Dedifferentiated amniotic fluid mesenchymal stem cell (primary cell): ENCODE measurements around the gene IRX3.
"Not testable (repeated sequence)": the region's sequence is repeated elsewhere in the genome, so short reads cannot be mapped to it uniquely, and the experiment has no call there.

Experiments
- DNase-seq: peaks from one replicate; pipeline ENCODE4 v3.0.0-alpha.2; 2016; ENCODE audit errors: extremely low spot score

The IRX3 gene

DNA sequence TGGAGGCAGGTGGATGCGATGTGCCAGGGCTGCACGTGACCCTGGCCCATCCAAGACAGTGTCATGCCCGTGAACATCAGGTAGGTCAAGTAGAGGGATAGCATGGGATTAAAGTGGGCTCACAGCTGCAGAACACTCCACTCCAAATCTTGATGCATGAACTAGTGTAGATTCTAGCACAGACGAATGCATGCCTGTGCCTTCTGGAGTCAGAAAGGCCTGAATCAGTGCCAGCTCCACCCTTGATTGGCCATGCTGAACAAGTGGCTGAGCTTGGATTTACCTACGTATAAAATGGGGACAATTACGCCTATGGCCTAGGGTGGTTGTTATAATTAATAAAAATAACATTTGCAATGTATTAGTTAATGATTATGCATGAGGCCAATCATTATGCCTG, 10.6 kb downstream of the IRX3 start:
- no peak for DNase-seq

- DNase-seq, result no peak
Observed at GRCh38 chr16:54273566-54273965, 13.0 kb downstream of the IRX3 start.

GRCh38 chr16:54270711-54271110, 15.9 kb downstream of the IRX3 start:
- no peak for DNase-seq

GRCh38 chr16:54269461-54269860, 17.1 kb downstream of the IRX3 start:
- no peak for DNase-seq

DNA sequence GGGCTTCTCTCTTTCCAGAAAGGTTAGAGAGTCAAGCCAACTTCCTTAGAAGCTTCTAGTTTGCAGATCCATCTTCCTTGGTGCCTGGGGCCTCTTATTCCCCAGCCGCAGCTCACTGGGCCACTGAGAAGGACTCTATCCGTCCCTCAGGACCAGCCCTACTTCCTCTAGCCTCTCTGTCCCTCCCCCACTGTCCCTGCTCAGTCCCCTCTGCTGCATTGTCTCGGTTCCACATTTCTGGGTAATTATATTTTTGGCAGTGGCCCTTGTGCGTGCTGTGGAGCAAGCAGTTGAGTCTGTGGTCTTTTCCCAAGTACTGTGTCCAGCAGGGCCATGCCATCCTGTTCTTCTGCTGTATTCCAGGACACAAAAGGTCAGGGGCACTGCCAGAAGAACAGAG, 17.8 kb downstream of the IRX3 start:
- DNase-seq, result no peak

DNA sequence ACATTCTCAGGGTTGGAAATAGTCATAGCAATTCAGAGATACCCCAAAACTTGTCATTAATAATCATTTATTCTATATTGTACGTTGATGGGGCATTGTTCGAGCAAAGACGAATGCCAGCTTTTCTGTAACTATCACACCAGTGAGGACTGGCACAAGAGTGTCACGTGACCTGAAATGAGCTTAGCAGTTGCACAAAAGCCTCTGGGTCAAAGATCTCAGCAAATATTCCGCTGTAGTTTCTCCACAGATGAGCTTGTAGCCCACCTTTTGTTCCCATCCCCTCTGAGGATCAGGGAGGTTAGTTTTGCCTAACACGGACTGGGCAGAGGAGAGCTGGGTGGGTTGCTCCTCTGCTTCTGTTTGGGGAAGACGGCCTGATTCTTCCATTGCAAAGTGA, 18.2 kb downstream of the IRX3 start:
- no peak for DNase-seq

GRCh38 chr16:54266363-54266955, 20.1 kb downstream of the IRX3 start:
- no peak for DNase-seq

DNA sequence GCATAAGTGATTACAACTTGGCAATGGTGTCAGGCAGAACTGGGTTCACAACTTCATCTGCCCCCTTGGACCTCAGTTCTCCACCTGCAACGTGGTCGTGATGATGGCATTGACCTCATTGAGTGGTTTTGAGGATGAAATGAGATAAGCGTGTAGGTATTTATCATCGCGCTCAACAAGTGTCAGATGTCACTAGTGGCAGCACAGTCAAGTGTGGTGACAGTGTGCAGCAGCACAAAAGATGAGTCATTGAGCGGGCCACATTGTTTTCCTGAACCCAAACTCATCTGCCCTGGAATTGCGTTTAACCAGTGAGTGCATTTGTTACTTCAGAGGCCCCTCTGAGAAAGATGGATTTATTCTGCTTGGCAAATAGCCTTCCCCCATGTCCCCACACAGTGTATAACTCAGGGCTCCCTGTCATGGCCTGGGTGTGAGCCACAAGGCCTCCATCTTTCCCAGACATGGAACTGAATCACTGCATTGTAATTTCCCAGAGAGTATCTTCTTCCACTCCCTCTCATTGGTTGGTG, 20.9 kb downstream of the IRX3 start:
- no peak for DNase-seq

- DNase-seq, result no peak
Observed at GRCh38 chr16:54253118-54253517, 33.5 kb downstream of the IRX3 start.

DNA sequence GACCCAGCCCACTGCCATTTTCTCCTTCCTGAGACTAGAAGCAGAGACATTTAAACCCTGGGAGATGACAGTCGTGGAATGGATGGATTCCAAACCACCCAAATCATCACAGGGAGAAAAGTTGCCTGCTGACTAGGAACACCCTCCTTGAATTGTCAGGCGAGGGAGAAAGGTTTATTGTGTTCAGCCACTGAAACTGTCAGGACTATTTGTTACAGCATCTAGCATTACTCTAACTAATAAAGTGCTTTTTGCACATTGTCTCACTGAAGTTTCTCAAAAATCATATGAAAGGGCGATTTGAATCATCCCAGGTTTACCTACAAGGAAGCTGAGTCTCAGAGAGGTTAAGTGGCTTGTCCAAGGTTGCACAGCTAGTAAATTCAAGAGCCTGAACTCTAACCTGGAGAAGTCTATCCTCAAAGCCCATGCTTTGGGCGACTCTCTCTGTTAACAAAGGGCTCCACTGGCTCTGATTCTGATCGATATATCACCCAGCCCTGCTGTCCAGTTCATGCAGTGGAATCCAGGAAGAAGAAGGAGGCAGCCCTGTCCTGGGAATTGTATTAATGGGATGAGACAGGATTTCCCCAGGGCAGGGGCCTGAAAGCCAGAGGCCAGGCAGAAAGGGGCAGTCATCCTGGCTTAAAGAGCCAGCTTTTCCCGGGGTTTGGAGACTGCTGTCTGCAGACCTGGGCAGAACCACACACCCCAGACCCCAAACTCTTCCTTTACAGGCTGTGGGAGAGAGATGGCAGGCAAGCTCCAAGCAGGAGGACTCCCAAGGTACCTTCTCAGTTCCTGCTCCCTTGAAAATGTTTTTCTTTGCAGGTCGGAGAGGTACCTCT, 37.5 kb downstream of the IRX3 start:
- no peak for DNase-seq

- DNase-seq, result not testable (repeated sequence)
Observed at GRCh38 chr16:54247705-54248104, 38.9 kb downstream of the IRX3 start.

- DNase-seq, result no peak
Observed at GRCh38 chr16:54246454-54246821, 40.1 kb downstream of the IRX3 start.

DNA sequence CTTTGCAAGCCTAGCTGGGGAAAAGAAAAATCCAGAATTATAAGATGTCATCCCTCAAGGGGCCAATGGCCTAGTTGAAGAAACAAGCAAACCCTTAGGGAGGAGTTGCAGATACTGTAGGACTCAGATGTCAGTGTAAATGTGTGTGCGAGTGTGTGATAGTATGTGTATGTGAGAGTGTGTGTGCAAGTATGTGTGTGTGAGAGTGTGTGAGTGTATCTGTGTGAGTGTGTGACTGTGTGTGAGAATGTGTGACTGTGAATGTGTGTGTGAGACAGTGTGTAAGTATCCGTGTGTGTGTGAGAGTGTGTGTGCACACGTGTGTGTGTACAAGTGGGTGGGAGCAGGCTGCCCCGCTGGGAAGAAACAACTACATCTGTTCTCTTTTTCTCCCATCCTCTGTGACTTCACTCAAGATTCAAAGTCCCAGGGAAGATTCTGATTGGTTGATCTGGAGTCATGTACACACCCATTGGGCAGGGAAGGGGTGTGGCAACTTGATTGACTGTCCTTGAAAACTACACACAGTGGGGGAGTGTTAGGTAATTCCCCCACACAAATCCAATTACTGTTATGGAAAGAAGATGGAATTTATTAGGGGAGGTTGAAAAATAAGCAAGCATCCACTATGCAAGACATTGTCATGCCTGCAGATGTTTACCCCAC, 40.7 kb downstream of the IRX3 start:
- DNase-seq, result no peak

DNA sequence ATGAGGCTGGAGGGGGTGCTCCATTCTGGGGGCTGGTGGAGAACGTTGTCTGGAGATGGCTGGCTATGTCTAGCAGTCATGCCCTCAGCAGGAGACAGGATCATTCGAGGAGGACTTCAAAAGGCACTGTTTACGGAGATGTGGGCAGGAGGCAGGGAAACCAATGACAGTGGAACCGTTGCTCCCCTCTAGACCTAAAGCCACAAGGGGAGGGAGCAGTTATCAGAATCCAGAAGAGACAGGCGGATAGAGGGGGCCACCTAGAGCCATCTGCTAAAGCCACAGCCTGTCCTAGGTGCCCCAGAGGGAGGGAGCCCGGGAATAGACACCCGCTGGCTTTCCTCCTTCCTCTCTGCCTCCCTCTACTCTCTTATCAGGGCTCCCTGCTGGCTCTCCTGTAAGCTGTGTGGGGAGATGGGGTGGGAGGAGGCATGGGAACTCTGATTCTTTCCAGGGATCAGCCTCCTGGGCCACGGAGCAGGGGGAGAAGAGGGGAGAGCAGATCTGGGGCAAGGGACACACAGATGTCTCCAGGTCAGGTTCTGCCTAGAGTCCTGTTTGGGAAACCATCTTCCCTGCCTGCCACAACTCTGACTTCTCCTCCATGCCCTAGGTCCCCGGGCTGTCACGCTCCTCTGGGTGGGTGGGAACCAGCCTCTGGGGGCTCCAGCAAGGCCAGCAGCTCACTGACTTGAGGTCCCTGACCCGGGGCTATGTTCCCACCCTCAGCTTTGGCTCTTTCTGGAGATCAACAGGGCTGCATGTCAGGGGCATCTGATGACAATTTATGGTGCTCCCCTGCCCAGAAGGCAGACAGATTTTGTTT, 42.3 kb downstream of the IRX3 start:
- DNase-seq, result no peak

DNA sequence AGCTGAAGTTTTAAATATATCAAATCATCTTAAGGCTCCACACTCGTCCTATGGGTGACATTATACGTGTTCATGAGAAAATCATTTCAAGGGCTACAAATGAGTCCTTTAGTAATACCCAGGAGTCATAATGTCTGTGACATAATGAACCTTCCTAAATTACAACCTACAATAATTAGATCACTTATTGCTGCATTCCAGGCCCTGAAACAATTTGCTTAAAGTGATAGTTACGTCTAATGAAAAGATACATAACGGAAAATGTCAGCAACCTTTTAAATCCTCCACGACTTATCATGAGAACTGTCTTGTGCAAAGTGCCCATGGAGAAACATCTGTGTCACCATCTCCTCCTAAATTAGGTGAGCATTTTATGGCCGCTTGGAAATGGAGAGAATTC, 43.4 kb downstream of the IRX3 start:
- no peak for DNase-seq

- DNase-seq, result no peak
Observed at GRCh38 chr16:54242199-54242598, 44.4 kb downstream of the IRX3 start.

DNA sequence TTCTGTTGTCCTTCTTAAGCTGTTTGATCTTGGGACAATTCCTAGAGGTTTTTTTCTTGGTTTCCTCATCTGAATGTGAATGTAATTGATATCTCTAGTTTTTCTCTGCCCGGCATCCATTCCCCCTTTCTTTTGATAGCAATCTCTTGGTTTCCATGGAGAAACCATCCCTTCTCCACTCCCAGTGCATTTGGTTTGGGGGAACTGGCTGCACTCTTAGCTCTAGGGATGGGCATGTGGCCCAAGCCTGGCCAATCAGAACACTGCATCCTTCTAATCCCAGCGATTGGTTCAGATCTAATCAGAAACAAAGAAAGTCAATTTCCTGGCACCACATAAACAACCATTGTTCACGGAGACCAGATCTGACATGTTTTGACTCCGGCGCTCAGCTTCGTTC, 45.1 kb downstream of the IRX3 start:
- no peak for DNase-seq

DNA sequence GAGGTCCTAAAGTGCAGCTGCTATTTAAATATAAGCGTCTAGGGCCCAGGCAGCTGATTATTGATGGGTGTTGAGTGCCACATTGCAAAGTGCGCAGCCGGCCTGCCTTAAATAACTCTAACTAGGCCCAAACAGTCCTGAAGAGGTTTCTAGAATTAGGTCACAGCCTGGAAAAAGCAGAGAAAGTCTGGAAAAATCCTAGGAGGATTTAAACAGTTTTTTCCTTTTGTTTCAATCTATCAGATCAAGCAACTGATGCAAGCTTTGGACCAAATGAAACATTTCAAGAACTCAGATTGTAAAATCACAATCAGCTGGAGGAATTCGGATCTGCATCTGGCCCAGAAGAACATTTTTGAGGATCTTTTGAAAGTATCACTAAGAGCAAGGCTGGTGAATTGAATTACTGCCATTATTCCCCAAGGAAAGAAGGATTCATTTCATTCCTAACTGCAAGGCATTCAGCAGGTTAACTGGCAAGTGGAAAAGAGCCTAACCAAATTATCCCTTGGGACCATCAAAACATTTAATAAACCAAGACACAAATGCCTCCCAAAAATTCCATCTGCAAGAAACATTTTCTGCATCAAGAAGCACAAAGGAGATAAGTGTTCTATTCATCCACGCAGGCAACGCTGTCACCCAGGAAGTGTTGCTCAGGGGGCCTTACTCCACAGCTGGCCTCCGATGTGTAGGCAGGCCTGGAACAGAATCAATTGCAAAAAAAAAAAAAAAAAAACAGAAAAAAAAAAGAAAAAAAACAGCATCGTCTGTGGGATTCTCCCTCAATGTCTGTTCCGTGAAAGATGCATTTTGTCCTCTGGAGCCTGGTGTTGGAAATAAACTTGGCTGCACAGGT, 46.1 kb downstream of the IRX3 start:
- no peak for DNase-seq

GRCh38 chr16:54239456-54239855, 47.1 kb downstream of the IRX3 start:
- no peak for DNase-seq

DNA sequence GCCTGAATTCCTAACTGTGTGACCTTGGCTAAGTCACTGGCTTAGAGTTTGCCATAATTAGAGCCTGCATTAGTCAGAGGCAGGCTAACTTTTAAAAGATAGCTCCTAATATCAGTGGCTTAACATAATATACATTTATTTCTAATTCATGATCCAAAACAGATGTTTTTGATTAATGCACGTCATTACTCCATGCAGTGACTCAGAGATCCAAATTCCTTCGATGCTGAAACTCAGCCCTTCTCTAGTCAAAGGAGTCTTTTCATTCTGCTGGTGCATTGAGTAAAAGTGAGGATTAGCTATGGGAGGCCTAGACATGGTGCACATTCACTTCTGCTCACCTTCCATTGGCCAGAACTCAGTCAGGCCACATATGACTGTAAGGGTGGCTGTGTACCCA, 49.8 kb downstream of the IRX3 start:
- no peak for DNase-seq

DNA sequence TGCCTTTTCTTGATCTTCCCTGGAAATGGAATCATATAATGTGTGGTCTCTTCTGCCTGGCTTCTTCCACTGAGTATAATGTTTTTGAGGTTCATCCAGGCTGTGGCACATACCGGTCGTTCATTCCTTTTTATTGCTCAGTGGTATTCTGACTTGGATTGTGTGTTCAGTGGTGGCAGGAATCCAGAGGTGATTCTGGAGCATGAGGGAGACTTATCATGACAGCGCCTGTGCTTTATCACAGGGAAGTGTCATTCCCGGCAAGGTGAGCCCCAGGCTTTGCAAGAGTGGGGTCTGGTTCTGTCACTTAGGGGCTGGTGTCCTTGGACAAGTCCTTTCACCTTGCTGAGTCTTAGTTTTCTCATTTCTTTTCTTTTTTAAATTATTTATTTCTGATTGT, 53.0 kb downstream of the IRX3 start:
- DNase-seq, result no peak
